Liver (tissue), 9 donors: ENCODE data around the gene PTCSC3. TPM values are rescaled to one million over a fixed set of nuclear protein-coding genes. Genes with fewer than 3 reads are reported as not detected.

Experiments used
- DNase-seq: peaks from one replicate; pipeline ENCODE4 v3.0.0-alpha.2; 2017; ENCODE audit warnings: low spot score
- H3K27ac ChIP-seq, 2 donors: one replicate each; pipeline ENCODE4 v1.7.0; 2013; ENCODE audit warnings: inconsistent platforms in 2 of 2, low read length in 2 of 2, control low read depth in 1 of 2, low read depth in 1 of 2, mild to moderate bottlenecking in 1 of 2
- H3K27me3 ChIP-seq, 4 donors: one replicate each; pipeline versions ENCODE4 v1.6.1 to v1.7.0; 2013; ENCODE audit warnings: low read length in 3 of 4, inconsistent platforms in 1 of 4, mild to moderate bottlenecking in 1 of 4, moderate library complexity in 1 of 4; ENCODE audit not compliant: control insufficient read depth in 4 of 4, insufficient read depth in 4 of 4
- H3K36me3 ChIP-seq, 4 donors: one replicate each; pipeline versions ENCODE4 v1.6.1 to v1.7.0; 2013; ENCODE audit warnings: low read length in 3 of 4, mild to moderate bottlenecking in 3 of 4, low read depth in 1 of 4, moderate library complexity in 1 of 4; ENCODE audit not compliant: control insufficient read depth in 4 of 4, insufficient read depth in 3 of 4
- H3K4me1 ChIP-seq, 4 donors: one replicate each; pipeline versions ENCODE4 v1.6.1 to v1.7.0; 2013; ENCODE audit warnings: low read length in 3 of 4, mild to moderate bottlenecking in 3 of 4, moderate library complexity in 1 of 4; ENCODE audit not compliant: control insufficient read depth in 4 of 4, insufficient read depth in 4 of 4
- H3K4me3 ChIP-seq, 3 donors: one replicate each; pipeline versions ENCODE4 v1.6.1 to v1.7.0; 2013; ENCODE audit warnings: low read length in 3 of 3, control low read depth in 1 of 3, low read depth in 1 of 3, mild to moderate bottlenecking in 1 of 3
- H3K9ac ChIP-seq, 2 donors: one replicate each; pipeline ENCODE4 v1.7.0; 2013; ENCODE audit warnings: low read length in 2 of 2, mild to moderate bottlenecking in 2 of 2, moderate library complexity in 2 of 2, control low read depth in 1 of 2, low read depth in 1 of 2
- H3K9me3 ChIP-seq, 4 donors: one replicate each; pipeline versions ENCODE4 v1.6.1 to v1.7.0; 2013; ENCODE audit warnings: low read length in 3 of 4; ENCODE audit not compliant: control insufficient read depth in 4 of 4
- EGR1 ChIP-seq, 2 donors: IDR thresholded peaks; 2 replicates each; pipeline ENCODE4 v1.6.1; 2016 to 2018; ENCODE audit warnings: antibody characterized with exemption in 2 of 2, low read depth in 2 of 2
- FOXA1 ChIP-seq: IDR thresholded peaks from 2 replicates; pipeline ENCODE4 v1.6.1; 2016; ENCODE audit warnings: antibody characterized with exemption
- FOXA2 ChIP-seq: IDR thresholded peaks from 2 replicates; pipeline ENCODE4 v1.6.1; 2016; ENCODE audit warnings: antibody characterized with exemption
- GABPA ChIP-seq, 2 donors: IDR thresholded peaks in 1 of 2; conservative IDR thresholded peaks in 1 of 2; 2 replicates each; pipeline ENCODE4 v1.6.1; 2016; ENCODE audit warnings: antibody characterized with exemption in 2 of 2, mild to moderate bottlenecking in 1 of 2, moderate library complexity in 1 of 2
- HNF4G ChIP-seq: IDR thresholded peaks from 2 replicates; pipeline ENCODE4 v1.6.1; 2016; ENCODE audit warnings: antibody characterized with exemption
- NR2F2 ChIP-seq: IDR thresholded peaks from 2 replicates; pipeline ENCODE4 v1.6.1; 2016; ENCODE audit warnings: antibody characterized with exemption
- RAD21 ChIP-seq, 2 donors: IDR thresholded peaks; 2 replicates each; pipeline ENCODE4 v1.6.1; 2016; ENCODE audit warnings: antibody characterized with exemption in 2 of 2, mild to moderate bottlenecking in 2 of 2
- TAF1 ChIP-seq: conservative IDR thresholded peaks from 2 replicates; pipeline ENCODE4 v1.6.1; 2016; ENCODE audit warnings: antibody characterized with exemption, mild to moderate bottlenecking
- YY1 ChIP-seq: IDR thresholded peaks from 2 replicates; pipeline ENCODE4 v1.6.1; 2016; ENCODE audit warnings: antibody characterized with exemption, mild to moderate bottlenecking
- WGBS: extraction: QIAGEN DNeasy Blood & Tissue Kit; methylation state at CpG from one replicate; pipeline ENCODE4 v1.1.7; 2013; 5-methylcytosine and 5-hydroxymethylcytosine counted together
- polyA plus RNA-seq, 2 donors: library from polyadenylated mRNA; stranded (reverse) in 1 of 2; unstranded in 1 of 2; fragments of 200-250 nt in 1 of 2; fragments of >200 nt in 1 of 2; fragmentation: Nextera tagmentation in 1 of 2; extraction: Ambion mirVana in 1 of 2; gene quantifications; one replicate each; pipeline versions ENCODE4 v1.2.1 to v1.2.3, GENCODE V29; 2013 to 2015
- total RNA-seq, 2 donors: library from RNA; depleted of rRNA; stranded (reverse); fragments of >200 nt; gene quantifications; one replicate each; pipeline ENCODE4 v1.2.3, GENCODE V29; 2014
- TF ChIP-seq, protein P1 (sequence below): fragments of 150-350 bp; IDR thresholded peaks from 2 replicates; pipeline ENCODE4 v1.5.1; 2017; ENCODE audit warnings: improper control_type of control experiment, low read depth, low read length; ENCODE audit not compliant: missing input control
- TF ChIP-seq, protein P2 (sequence below): IDR thresholded peaks from 2 replicates; pipeline ENCODE4 v1.6.1; 2016; ENCODE audit warnings: antibody characterized with exemption
- TF ChIP-seq, protein P3 (sequence below): IDR thresholded peaks from 2 replicates; pipeline ENCODE4 v1.6.1; 2016; ENCODE audit warnings: antibody characterized with exemption, mild to moderate bottlenecking
- donor health status: healthy.
- donor health status: healthy.
- donor health status: healthy.
- donor health status: healthy.
- donor health status: healthy.

Gene PTCSC3
- total and polyA plus RNA-seq, 4 donors: not detected

DNA sequence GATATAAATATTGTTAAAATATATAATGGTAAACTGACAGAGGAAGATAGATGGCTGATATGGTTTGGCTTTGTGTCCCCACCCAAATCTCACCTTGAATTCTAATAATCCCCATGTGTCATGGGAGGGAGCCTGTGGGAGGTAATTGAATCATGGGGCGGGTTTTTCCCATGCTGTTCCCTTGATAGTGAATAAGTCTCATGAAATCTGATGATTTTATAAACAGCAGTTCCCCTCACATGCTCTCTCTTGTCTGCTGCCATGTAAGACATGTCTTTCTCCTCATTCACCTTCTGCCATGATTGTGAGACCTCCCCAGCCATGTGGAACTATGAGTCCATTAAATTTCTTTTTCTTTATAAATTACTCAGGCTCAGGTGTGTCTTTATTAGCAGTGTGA lies 46.3 kb downstream of the PTCSC3 start (continued):
- TF ChIP-seq, protein P1, sequence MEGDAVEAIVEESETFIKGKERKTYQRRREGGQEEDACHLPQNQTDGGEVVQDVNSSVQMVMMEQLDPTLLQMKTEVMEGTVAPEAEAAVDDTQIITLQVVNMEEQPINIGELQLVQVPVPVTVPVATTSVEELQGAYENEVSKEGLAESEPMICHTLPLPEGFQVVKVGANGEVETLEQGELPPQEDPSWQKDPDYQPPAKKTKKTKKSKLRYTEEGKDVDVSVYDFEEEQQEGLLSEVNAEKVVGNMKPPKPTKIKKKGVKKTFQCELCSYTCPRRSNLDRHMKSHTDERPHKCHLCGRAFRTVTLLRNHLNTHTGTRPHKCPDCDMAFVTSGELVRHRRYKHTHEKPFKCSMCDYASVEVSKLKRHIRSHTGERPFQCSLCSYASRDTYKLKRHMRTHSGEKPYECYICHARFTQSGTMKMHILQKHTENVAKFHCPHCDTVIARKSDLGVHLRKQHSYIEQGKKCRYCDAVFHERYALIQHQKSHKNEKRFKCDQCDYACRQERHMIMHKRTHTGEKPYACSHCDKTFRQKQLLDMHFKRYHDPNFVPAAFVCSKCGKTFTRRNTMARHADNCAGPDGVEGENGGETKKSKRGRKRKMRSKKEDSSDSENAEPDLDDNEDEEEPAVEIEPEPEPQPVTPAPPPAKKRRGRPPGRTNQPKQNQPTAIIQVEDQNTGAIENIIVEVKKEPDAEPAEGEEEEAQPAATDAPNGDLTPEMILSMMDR: no peak
- TF ChIP-seq, protein P2, sequence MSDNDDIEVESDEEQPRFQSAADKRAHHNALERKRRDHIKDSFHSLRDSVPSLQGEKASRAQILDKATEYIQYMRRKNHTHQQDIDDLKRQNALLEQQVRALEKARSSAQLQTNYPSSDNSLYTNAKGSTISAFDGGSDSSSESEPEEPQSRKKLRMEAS: no peak
- no peak for TF ChIP-seq HNF4G

DNA sequence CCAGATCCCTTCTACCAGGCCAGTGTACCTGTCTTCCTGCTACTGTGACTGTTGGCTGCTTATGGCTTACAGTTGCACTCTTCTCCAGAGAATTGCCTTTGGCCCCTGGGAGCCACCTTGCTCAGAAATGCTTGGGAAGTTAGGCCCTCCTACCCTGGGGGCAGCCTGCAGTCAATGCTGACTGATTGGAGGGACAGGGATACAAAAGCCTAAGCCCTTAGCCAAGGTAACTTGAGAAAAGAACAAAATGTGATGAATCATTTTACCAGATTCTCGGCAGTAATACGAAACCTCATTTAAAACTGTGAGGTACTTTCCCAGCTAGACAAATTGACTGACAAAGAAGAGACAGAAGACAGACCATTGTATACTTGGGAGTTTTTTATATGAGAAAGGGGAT lies 47.3 kb downstream of the PTCSC3 start:
- 80% methylated on average over 2 of the region's 2 CpGs for WGBS
- no peaks in the 10 kb centered on the region for H3K36me3 ChIP-seq
- TF ChIP-seq YY1 (no peak), FOXA1 (no peak)
- no peaks in the 10 kb centered on the region for H3K9me3 ChIP-seq
- no peak overlapping the region for H3K9ac ChIP-seq
- no peak overlapping the region for H3K27ac ChIP-seq
- no peak for DNase-seq
- H3K4me1 ChIP-seq: no peaks in the 10 kb centered on the region
- peaks cover 0 to 4% (median 0%) of the 10 kb centered on the region in 4 donors for H3K27me3 ChIP-seq
- no peak overlapping the region for H3K4me3 ChIP-seq

DNA sequence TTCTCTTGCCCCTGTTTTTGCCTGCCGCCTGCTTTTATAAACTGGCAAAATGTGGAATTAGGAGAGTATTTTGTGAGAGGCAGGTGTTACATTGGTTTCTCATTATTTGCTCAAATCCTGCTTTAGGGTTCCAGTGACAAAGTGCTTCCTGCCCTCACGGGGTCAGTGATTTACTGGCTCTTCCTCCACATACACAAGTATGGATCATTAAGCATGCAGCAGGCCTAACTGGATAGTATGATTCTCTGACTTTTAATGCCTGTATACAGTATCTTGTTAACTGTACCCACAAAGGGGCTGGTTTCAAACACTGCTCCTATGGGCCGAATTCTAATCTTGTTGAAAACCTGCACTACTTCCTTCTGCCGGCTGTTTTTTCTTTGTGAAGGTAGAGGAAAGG lies 63.2 kb downstream of the PTCSC3 start:
- Histone ChIP-seq H3K9ac (no peak overlapping the region), H3K9me3 (no peaks in the 10 kb centered on the region), H3K4me1 (no peaks in the 10 kb centered on the region), H3K27ac (no peak overlapping the region), H3K36me3 (no peaks in the 10 kb centered on the region), H3K4me3 (no peak overlapping the region), H3K27me3 (peaks cover 0 to 7% (median 2%) of the 10 kb centered on the region in 4 donors)
- TF ChIP-seq, protein P1: no peak
- no peak for TF ChIP-seq TAF1
- TF ChIP-seq FOXA1: no peak
- TF ChIP-seq NR2F2: no peak
- no peak for TF ChIP-seq HNF4G
- TF ChIP-seq GABPA (IDR thresholded peaks at IDR 0.05 in 1 of 2, conservative IDR thresholded peaks at IDR 0.05 in 1 of 2): no peak
- TF ChIP-seq, protein P3, sequence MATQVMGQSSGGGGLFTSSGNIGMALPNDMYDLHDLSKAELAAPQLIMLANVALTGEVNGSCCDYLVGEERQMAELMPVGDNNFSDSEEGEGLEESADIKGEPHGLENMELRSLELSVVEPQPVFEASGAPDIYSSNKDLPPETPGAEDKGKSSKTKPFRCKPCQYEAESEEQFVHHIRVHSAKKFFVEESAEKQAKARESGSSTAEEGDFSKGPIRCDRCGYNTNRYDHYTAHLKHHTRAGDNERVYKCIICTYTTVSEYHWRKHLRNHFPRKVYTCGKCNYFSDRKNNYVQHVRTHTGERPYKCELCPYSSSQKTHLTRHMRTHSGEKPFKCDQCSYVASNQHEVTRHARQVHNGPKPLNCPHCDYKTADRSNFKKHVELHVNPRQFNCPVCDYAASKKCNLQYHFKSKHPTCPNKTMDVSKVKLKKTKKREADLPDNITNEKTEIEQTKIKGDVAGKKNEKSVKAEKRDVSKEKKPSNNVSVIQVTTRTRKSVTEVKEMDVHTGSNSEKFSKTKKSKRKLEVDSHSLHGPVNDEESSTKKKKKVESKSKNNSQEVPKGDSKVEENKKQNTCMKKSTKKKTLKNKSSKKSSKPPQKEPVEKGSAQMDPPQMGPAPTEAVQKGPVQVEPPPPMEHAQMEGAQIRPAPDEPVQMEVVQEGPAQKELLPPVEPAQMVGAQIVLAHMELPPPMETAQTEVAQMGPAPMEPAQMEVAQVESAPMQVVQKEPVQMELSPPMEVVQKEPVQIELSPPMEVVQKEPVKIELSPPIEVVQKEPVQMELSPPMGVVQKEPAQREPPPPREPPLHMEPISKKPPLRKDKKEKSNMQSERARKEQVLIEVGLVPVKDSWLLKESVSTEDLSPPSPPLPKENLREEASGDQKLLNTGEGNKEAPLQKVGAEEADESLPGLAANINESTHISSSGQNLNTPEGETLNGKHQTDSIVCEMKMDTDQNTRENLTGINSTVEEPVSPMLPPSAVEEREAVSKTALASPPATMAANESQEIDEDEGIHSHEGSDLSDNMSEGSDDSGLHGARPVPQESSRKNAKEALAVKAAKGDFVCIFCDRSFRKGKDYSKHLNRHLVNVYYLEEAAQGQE: no peak
- TF ChIP-seq EGR1 (IDR thresholded peaks at IDR 0.05; ENCODE audit: low read depth in 2 of 2): no peak
- TF ChIP-seq YY1: no peak
- TF ChIP-seq RAD21 (IDR thresholded peaks at IDR 0.05): no peak
- TF ChIP-seq FOXA2: no peak
- TF ChIP-seq, protein P2: no peak
- DNase-seq: no peak
- 67% methylated on average over 4 of the region's 4 CpGs for WGBS
